GM21526 (cell line): ENCODE measurements around the gene PSMG1.

Experiments used
- ATAC-seq: cut with Tn5 transposase; IDR thresholded peaks from one replicate; pipeline ENCODE4 v1.9.1; 2021; ENCODE audit warnings: moderate library complexity; ENCODE audit not compliant: unreplicated experiment, low FRiP score

The PSMG1 gene

DNA sequence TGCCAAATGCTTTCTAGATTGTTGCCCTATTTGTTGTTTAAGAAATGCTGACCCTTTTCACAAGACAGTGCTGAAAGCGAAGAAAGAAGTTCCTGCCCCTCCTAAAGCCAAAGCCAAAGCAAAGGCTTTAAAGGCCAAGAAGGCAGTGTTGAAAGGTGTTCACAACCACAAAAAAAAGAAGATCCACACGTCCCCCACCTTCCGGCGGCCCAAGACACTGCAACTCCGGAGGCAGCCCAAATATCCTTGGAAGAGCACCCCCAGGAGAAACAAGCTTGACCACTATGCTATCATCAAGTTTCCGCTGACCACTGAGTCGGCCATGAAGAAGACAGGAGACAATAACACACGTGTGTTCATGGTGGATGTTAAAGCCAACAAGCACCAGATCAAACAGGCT is 55.7 kb downstream of the PSMG1 start:
- no peak for ATAC-seq

DNA sequence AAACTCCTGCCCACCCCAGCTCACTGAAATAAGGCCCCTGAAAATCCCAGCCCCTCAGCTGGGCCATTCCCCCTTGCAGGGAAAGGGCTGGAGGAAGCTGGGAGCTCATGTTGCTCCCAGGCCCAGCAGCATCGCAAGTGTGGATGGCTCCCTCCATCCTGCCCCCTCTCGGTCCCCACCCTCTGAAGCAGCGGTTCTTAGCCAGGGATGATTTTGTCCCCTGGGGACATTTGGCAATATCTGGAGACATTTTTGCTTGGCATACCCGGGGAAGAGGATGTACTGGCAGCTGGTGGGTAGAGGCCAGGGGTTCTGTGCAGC is 56.8 kb downstream of the PSMG1 start:
- no peak for ATAC-seq

DNA sequence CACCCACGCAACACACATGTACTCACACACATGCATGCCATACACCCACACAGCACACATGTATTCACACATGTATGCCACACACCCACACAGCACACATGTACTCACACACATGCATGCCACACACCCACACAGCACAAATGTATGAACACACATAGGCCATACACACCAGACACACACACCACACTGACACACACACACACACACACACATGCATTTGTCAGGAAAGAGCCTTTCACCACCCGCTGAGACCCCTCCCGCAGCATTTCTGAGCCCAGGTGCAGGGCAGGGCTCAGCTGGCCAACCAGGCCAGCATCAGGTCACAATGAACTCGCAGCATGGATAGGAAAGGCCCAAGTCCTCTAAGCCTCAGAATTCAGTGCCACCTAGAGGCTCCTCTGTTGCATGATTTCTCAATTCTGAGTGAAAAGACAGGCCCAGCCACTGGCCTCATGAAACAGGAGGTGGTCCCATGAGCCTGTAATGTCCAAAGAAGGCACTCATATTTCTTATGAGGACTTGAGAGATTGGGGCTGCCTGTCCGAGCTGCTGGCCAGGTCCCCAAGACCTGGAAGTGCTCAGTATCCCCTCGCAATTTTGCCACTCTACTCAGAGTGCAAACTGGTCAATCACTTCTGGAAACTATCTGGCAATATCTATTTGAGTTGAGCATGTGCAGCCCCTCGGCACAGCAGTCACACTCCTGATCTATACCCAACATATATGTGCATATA is 57.3 kb downstream of the PSMG1 start:
- no peak for ATAC-seq
